GM23338 (cell line): ENCODE results near the gene AKAP13. TPM values are rescaled to one million over a fixed set of nuclear protein-coding genes. Genes with fewer than 3 reads are reported as not detected.
A peak's percentile ranks its signal among the peaks of the same experiment; 100 is the strongest.

Experiments used
- ATAC-seq: fragments of 200-7000 bp; cut with Tn5 transposase; 3 replicates; pipeline ENCODE4 v1.9.1; 2020
- DNase-seq: peaks from one replicate; pipeline ENCODE4 v3.0.0-alpha.2; 2015; ENCODE audit warnings: low spot score
- H2AFZ ChIP-seq: fragments of 200-600 bp; sonication (generic); 2 replicates; pipeline ENCODE4 v1.8.0; 2016; ENCODE audit warnings: antibody characterized with exemption, mild to moderate bottlenecking, moderate library complexity
- H3F3A ChIP-seq: fragments of 200-600 bp; sonication (generic); replicated peaks from 2 replicates; pipeline ENCODE4 v1.8.0; 2017; ENCODE audit warnings: antibody characterized with exemption, mixed run types, low read depth
- H3K27ac ChIP-seq: fragments of 200-600 bp; sonication (generic); 2 replicates; pipeline ENCODE4 v1.6.1; 2016; ENCODE audit warnings: low read depth
- H3K27me3 ChIP-seq: fragments of 200-600 bp; sonication (generic); 2 replicates; pipeline ENCODE4 v1.8.0; 2016; ENCODE audit warnings: mild to moderate bottlenecking, mixed run types, moderate library complexity; ENCODE audit not compliant: insufficient read depth
- H3K36me3 ChIP-seq: fragments of 200-600 bp; sonication (generic); 2 replicates; pipeline ENCODE4 v1.8.0; 2016; ENCODE audit warnings: mild to moderate bottlenecking; ENCODE audit not compliant: insufficient read depth
- H3K4me1 ChIP-seq: fragments of 200-600 bp; sonication (generic); 2 replicates; pipeline ENCODE4 v1.8.0; 2016; ENCODE audit warnings: mild to moderate bottlenecking, moderate library complexity; ENCODE audit not compliant: insufficient read depth
- H3K4me2 ChIP-seq: fragments of 200-600 bp; sonication (generic); 2 replicates; pipeline ENCODE4 v1.7.1; 2017; ENCODE audit warnings: mixed run types
- H3K4me3 ChIP-seq: fragments of 200-600 bp; sonication (generic); 2 replicates; pipeline ENCODE4 v1.6.1; 2016; ENCODE audit warnings: mixed run types
- H3K79me2 ChIP-seq: fragments of 200-600 bp; sonication (generic); replicated peaks from 2 replicates; pipeline ENCODE4 v1.8.0; 2017; ENCODE audit warnings: mild to moderate bottlenecking; ENCODE audit not compliant: insufficient read depth
- H3K9me2 ChIP-seq: fragments of 200-600 bp; sonication (generic); 2 replicates; pipeline ENCODE4 v1.8.0; 2017; ENCODE audit not compliant: insufficient read depth
- H4K20me1 ChIP-seq: fragments of 200-600 bp; sonication (generic); replicated peaks from 2 replicates; pipeline ENCODE4 v1.8.0; 2017; ENCODE audit warnings: mild to moderate bottlenecking; ENCODE audit not compliant: insufficient read depth
- H3K27ac Mint-ChIP-seq: 2 replicates; pipeline ENCODE4 v1.8.0; 2020; ENCODE audit warnings: inconsistent platforms, mild to moderate bottlenecking, moderate library complexity, mixed read lengths
- H3K27me3 Mint-ChIP-seq: 3 replicates; pipeline ENCODE4 v1.8.0; 2022; ENCODE audit warnings: low read depth, mild to moderate bottlenecking, moderate library complexity, mixed read lengths, inconsistent platforms; ENCODE audit not compliant: insufficient read depth, poor library complexity
- H3K36me3 Mint-ChIP-seq: 3 replicates; pipeline ENCODE4 v1.8.0; 2021; ENCODE audit warnings: low read depth, mild to moderate bottlenecking, inconsistent platforms, moderate library complexity, mixed read lengths
- H3K4me1 Mint-ChIP-seq: 3 replicates; pipeline ENCODE4 v1.8.0; 2020; ENCODE audit warnings: mild to moderate bottlenecking, inconsistent platforms, mixed read lengths
- H3K4me3 Mint-ChIP-seq: 3 replicates; pipeline ENCODE4 v1.8.0; 2021; ENCODE audit warnings: moderate library complexity, mild to moderate bottlenecking, inconsistent platforms, mixed read lengths
- H3K9me3 Mint-ChIP-seq: 3 replicates; pipeline ENCODE4 v1.8.0; 2020; ENCODE audit warnings: moderate library complexity, mild to moderate bottlenecking, inconsistent platforms, mixed read lengths
- CREB1 ChIP-seq: fragments of 250-450 bp; sonication (Bioruptor Pico); IDR thresholded peaks from 2 replicates; pipeline ENCODE4 v1.5.0; 2020; ENCODE audit warnings: low read depth, mild to moderate bottlenecking, moderate library complexity
- CTCF ChIP-seq, 2 experiments: fragments of 200-600 bp in 1 of 2; sonication (generic) in 1 of 2; conservative IDR thresholded peaks; 2 replicates each; pipeline versions ENCODE4 v1.5.1 to v1.6.1; 2016 to 2017; ENCODE audit warnings: antibody characterized with exemption in 2 of 2, low read depth in 2 of 2, mild to moderate bottlenecking in 2 of 2, moderate library complexity in 1 of 2
- ETS1 ChIP-seq: IDR thresholded peaks from 2 replicates; pipeline ENCODE4 v1.6.1; 2016; ENCODE audit warnings: antibody characterized with exemption
- JUNB ChIP-seq: IDR thresholded peaks from one replicate; pipeline ENCODE4 v1.6.1; 2016; ENCODE audit warnings: antibody characterized with exemption; ENCODE audit not compliant: unreplicated experiment
- REST ChIP-seq: IDR thresholded peaks from one replicate; pipeline ENCODE4 v1.6.1; 2018; ENCODE audit warnings: antibody characterized with exemption; ENCODE audit not compliant: unreplicated experiment
- ZNF114 ChIP-seq: fragments of 250-450 bp; sonication (Bioruptor Pico); IDR thresholded peaks from 2 replicates; pipeline ENCODE4 v1.5.0; 2020; ENCODE audit warnings: mild to moderate bottlenecking, moderate library complexity
- polyA plus RNA-seq: library from polyadenylated mRNA; unstranded; fragments of >200 nt; fragmentation: Nextera tagmentation; extraction: Ambion mirVana; gene quantifications from 2 replicates; pipeline ENCODE4 v1.2.1, GENCODE V29; 2016
- total RNA-seq: library from RNA; depleted of rRNA; stranded (reverse); fragments of >200 nt; shearing (Covaris generic); gene quantifications from 2 replicates; pipeline ENCODE4 v1.2.3, GENCODE V29; 2014

AKAP13 gene
- total and polyA plus RNA-seq, 2 experiments from 2014 or later = 46.2 to 60.7 TPM

- H3K27ac Mint-ChIP-seq = no peak overlapping the region
- H4K20me1 ChIP-seq = no peaks in the 10 kb centered on the region
- no peaks in the 10 kb centered on the region for H3K9me3 Mint-ChIP-seq
- H3K36me3 ChIP-seq = no peaks in the 10 kb centered on the region
- no peaks in the 10 kb centered on the region for H3F3A ChIP-seq
- H3K4me3 ChIP-seq = no peak overlapping the region
- H3K79me2 ChIP-seq = no peaks in the 10 kb centered on the region
- no peak overlapping the region for H3K4me3 Mint-ChIP-seq
- H3K36me3 Mint-ChIP-seq = no peaks in the 10 kb centered on the region
- H3K9me2 ChIP-seq = no peaks in the 10 kb centered on the region
- DNase-seq (no peak), ATAC-seq (no peak)
- no peaks in the 10 kb centered on the region for H3K27me3 ChIP-seq
- peaks cover 6% of the 10 kb centered on the region for H3K27me3 Mint-ChIP-seq
- H3K4me2 ChIP-seq = no peak overlapping the region
- H3K4me1 ChIP-seq = peaks cover 7% of the 10 kb centered on the region; the same call in 1 of the 2 replicates
- H3K4me1 Mint-ChIP-seq = peaks cover 26% of the 10 kb centered on the region
- no peak overlapping the region for H3K27ac ChIP-seq
- TF ChIP-seq CTCF (conservative IDR thresholded peaks at IDR 0.05; ENCODE audit: low read depth in 2 of 2) (no peak), REST (no peak), ZNF114 (CRISPR knock-in tag) (no peak)
- no peak overlapping the region for H2AFZ ChIP-seq
Observed at GRCh38 chr15:85334241-85334640, 46.2 kb upstream of the AKAP13 start.

GRCh38 chr15:85335193-85335942 lies 45.0 kb upstream of the AKAP13 start:
- H2AFZ ChIP-seq = no peak overlapping the region; the same call in 1 of the 2 replicates
- Mint-ChIP-seq H3K27me3 (peaks cover 6% of the 10 kb centered on the region), H3K4me3 (no peak overlapping the region), H3K27ac (no peak overlapping the region), H3K4me1 (peaks cover 25% of the 10 kb centered on the region), H3K36me3 (no peaks in the 10 kb centered on the region), H3K9me3 (no peaks in the 10 kb centered on the region)
- peaks cover 7% of the 10 kb centered on the region; the same call in 1 of the 2 replicates for H3K4me1 ChIP-seq
- no peaks in the 10 kb centered on the region for H3K27me3 ChIP-seq
- ATAC-seq (no peak), DNase-seq (peak; percentile 41)
- H3K79me2 ChIP-seq = no peaks in the 10 kb centered on the region
- H3K4me3 ChIP-seq = no peak overlapping the region
- H3K27ac ChIP-seq = no peak overlapping the region
- no peaks in the 10 kb centered on the region for H3K9me2 ChIP-seq
- H3K4me2 ChIP-seq = no peak overlapping the region
- no peaks in the 10 kb centered on the region for H3F3A ChIP-seq
- H4K20me1 ChIP-seq = no peaks in the 10 kb centered on the region
- H3K36me3 ChIP-seq = no peaks in the 10 kb centered on the region
- TF ChIP-seq REST (no peak), JUNB (no peak), ETS1 (no peak), CTCF (conservative IDR thresholded peaks at IDR 0.05; ENCODE audit: low read depth in 2 of 2) (peak; percentile 25 to 41; a peak in 3 of 4 replicates), CREB1 (CRISPR knock-in tag) (no peak)
